SK-N-SH treated with all-trans-retinoic acid at 6 μM for 48 hours (cell line): ENCODE data around the gene JAML.

Experiments used
- ARNTL ChIP-seq: fragments of 450-650 bp; formaldehyde crosslinking; IDR thresholded peaks from 2 replicates; pipeline ENCODE4 v1.5.0; 2020; ENCODE audit warnings: low read depth, mild to moderate bottlenecking, moderate library complexity, borderline replicate concordance
- ESRRG ChIP-seq: fragments of 250-450 bp; sonication (Bioruptor Pico); IDR thresholded peaks from 2 replicates; pipeline ENCODE4 v1.6.1; 2021; ENCODE audit warnings: mild to moderate bottlenecking
- OSR1 ChIP-seq: fragments of 250-450 bp; sonication (Bioruptor Pico); IDR thresholded peaks from 2 replicates; pipeline ENCODE4 v1.8.0; 2022; ENCODE audit warnings: moderate library complexity, mild to moderate bottlenecking, inconsistent platforms
- POU6F1 ChIP-seq: fragments of 250-450 bp; sonication (Bioruptor Pico); IDR thresholded peaks from 2 replicates; pipeline ENCODE4 v1.8.0; 2021; ENCODE audit warnings: low read depth, mild to moderate bottlenecking, moderate library complexity, borderline replicate concordance
- SNAI2 ChIP-seq: fragments of 250-450 bp; sonication (Bioruptor Pico); IDR thresholded peaks from 2 replicates; pipeline ENCODE4 v1.5.0; 2020; ENCODE audit warnings: mild to moderate bottlenecking, moderate library complexity
- TCF4 ChIP-seq: fragments of 250-450 bp; sonication (Bioruptor Pico); IDR thresholded peaks from 2 replicates; pipeline ENCODE4 v1.8.0; 2021; ENCODE audit warnings: mild to moderate bottlenecking, moderate library complexity, borderline replicate concordance
- TSHZ2 ChIP-seq: fragments of 250-450 bp; sonication (Bioruptor Pico); IDR thresholded peaks from 2 replicates; pipeline ENCODE4 v1.5.0; 2020; ENCODE audit warnings: mild to moderate bottlenecking, moderate library complexity
- ZFP3 ChIP-seq: fragments of 250-450 bp; sonication (Bioruptor Pico); IDR thresholded peaks from 2 replicates; pipeline ENCODE4 v1.5.0; 2020; ENCODE audit warnings: mild to moderate bottlenecking, moderate library complexity
- ZNF70 ChIP-seq: fragments of 450-650 bp; formaldehyde crosslinking; IDR thresholded peaks from 2 replicates; pipeline ENCODE4 v1.5.0; 2020; ENCODE audit warnings: mild to moderate bottlenecking, moderate library complexity
- TF ChIP-seq, protein P1 (sequence below): fragments of 250-450 bp; sonication (Bioruptor Pico); IDR thresholded peaks from 2 replicates; pipeline ENCODE4 v1.8.0; 2020; ENCODE audit warnings: mild to moderate bottlenecking, moderate library complexity, borderline replicate concordance

DNA sequence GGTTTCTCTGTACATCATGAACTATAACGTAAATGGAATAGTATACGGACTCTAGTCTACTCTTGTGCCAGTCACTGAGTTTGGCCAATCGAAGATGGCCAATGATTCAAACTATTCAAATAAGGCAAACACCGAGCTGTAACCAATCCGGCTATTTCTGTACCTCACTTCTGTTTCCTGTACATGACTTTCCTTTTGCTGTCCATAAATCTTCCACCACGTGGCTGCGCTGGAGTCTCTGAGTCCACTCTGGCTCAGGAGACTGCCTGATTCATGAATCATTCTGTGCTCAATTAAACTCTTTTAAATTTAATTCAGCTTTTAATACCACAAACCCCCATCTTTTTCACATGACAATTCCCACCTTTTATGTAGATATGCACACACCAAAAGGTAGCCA lies 1.5 kb upstream of the JAML start:
- TF ChIP-seq ARNTL (CRISPR knock-in tag) (no peak), ZFP3 (CRISPR knock-in tag) (no peak), OSR1 (CRISPR knock-in tag) (no peak), SNAI2 (CRISPR knock-in tag) (no peak), TCF4 (no peak), ESRRG (no peak), TSHZ2 (CRISPR knock-in tag) (no peak), ZNF70 (CRISPR knock-in tag) (no peak), POU6F1 (CRISPR knock-in tag) (no peak)
- TF ChIP-seq, protein P1, sequence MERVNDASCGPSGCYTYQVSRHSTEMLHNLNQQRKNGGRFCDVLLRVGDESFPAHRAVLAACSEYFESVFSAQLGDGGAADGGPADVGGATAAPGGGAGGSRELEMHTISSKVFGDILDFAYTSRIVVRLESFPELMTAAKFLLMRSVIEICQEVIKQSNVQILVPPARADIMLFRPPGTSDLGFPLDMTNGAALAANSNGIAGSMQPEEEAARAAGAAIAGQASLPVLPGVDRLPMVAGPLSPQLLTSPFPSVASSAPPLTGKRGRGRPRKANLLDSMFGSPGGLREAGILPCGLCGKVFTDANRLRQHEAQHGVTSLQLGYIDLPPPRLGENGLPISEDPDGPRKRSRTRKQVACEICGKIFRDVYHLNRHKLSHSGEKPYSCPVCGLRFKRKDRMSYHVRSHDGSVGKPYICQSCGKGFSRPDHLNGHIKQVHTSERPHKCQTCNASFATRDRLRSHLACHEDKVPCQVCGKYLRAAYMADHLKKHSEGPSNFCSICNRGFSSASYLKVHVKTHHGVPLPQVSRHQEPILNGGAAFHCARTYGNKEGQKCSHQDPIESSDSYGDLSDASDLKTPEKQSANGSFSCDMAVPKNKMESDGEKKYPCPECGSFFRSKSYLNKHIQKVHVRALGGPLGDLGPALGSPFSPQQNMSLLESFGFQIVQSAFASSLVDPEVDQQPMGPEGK (CRISPR knock-in tag): no peak
